GM12878 (cell line): Measurements from ENCODE around the gene IGF1R.

Source experiments
- BACH1 ChIP-seq: fragments of 450-650 bp; IDR thresholded peaks from 2 replicates; pipeline ENCODE4 v1.6.1; 2017; ENCODE audit warnings: mild to moderate bottlenecking, borderline replicate concordance
- EZH2 ChIP-seq: IDR thresholded peaks from 2 replicates; pipeline ENCODE4 v1.6.1; 2012; ENCODE audit warnings: low read depth, mild to moderate bottlenecking, control low read depth, inconsistent platforms, low read length, borderline replicate concordance; ENCODE audit not compliant: control insufficient read depth
- GABPA ChIP-seq: IDR thresholded peaks from 2 replicates; pipeline ENCODE4 v1.6.1; 2014; ENCODE audit warnings: antibody characterized with exemption, low read depth, mild to moderate bottlenecking, inconsistent platforms
- NRF1 ChIP-seq: conservative IDR thresholded peaks from 2 replicates; pipeline ENCODE4 v1.6.1; 2011; ENCODE audit warnings: mild to moderate bottlenecking, low read depth, low read length, improper control_type of control experiment
- PAX8 ChIP-seq: fragments of 450-650 bp; IDR thresholded peaks from 2 replicates; pipeline ENCODE4 v1.6.1; 2017; ENCODE audit warnings: mild to moderate bottlenecking, moderate library complexity
- POLR2AphosphoS2 ChIP-seq: IDR thresholded peaks from 2 replicates; pipeline ENCODE4 v1.6.1; 2011; ENCODE audit warnings: low read depth, mild to moderate bottlenecking, low read length, improper control_type of control experiment, moderate library complexity
- POLR2AphosphoS5 ChIP-seq: IDR thresholded peaks from 2 replicates; pipeline ENCODE4 v1.6.1; 2011; ENCODE audit warnings: mild to moderate bottlenecking, low read length, inconsistent platforms
- RAD21 ChIP-seq: IDR thresholded peaks from 2 replicates; pipeline ENCODE4 v1.6.1; 2011; ENCODE audit warnings: mild to moderate bottlenecking, low read depth, low read length, moderate library complexity; ENCODE audit not compliant: insufficient read depth

DNA sequence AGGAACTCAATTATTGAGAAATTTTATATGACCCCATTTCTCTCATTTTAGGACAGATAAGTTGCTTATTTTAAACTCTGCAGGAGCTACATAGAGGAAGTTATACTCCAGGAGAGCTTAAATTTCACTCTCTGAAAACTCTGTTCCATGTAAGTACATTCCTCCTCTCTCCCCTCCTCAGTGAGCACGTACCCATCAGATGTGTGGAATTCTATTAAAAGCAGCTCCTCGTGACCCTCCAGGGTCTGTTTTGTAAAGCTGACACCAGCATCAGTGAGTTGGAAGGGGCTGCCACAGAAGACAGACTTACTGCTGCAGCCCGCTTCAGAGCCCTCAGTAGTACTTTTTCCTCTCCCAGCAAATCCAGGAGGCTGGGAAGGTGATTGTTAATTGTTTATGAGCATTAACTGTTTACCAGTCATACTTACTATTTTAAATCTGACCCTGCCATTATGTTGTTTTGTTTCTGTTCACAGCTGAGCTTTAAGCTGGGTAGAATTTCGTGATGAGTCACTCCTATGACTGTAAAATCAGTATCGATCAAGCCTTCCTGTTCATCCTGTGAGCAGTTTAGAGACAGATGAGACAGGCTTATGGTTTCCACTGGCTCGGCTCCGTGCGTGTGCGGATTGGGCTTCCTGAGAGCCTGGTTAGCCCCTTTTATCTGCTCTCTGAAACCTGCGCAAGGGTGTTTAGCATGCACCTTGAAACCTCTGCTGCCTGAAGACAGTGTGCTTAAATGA, 20.4 kb downstream of the IGF1R start:
- TF ChIP-seq BACH1 (no peak), POLR2AphosphoS2 (no peak), POLR2AphosphoS5 (no peak), RAD21 (no peak), EZH2 (no peak), PAX8 (no peak), GABPA (no peak), NRF1 (no peak)
